SK-N-SH treated with all-trans-retinoic acid at 6 μM for 48 hours (cell line): Measurements from ENCODE around the gene GLRX.

ENCODE experiments used
- ATAC-seq: fragments of 200-7000 bp; cut with Tn5 transposase; 3 replicates; pipeline ENCODE4 v1.9.1; 2020; ENCODE audit warnings: mild to moderate bottlenecking, moderate library complexity
- ARNTL ChIP-seq: fragments of 450-650 bp; formaldehyde crosslinking; IDR thresholded peaks from 2 replicates; pipeline ENCODE4 v1.5.0; 2020; ENCODE audit warnings: low read depth, mild to moderate bottlenecking, moderate library complexity, borderline replicate concordance
- BACH2 ChIP-seq: fragments of 250-450 bp; sonication (Bioruptor Pico); IDR thresholded peaks from 2 replicates; pipeline ENCODE4 v1.9.0; 2021; ENCODE audit warnings: mild to moderate bottlenecking, borderline replicate concordance
- CSDC2 ChIP-seq: fragments of 250-450 bp; sonication (Bioruptor Pico); IDR thresholded peaks from 2 replicates; pipeline ENCODE4 v1.5.0; 2020; ENCODE audit warnings: mild to moderate bottlenecking, moderate library complexity
- CSRNP3 ChIP-seq: fragments of 250-450 bp; sonication (Bioruptor Pico); IDR thresholded peaks from 2 replicates; pipeline ENCODE4 v1.5.1; 2021; ENCODE audit warnings: mild to moderate bottlenecking, moderate library complexity
- ESRRG ChIP-seq: fragments of 250-450 bp; sonication (Bioruptor Pico); IDR thresholded peaks from 2 replicates; pipeline ENCODE4 v1.6.1; 2021; ENCODE audit warnings: mild to moderate bottlenecking
- GLIS3 ChIP-seq: fragments of 250-450 bp; sonication (Bioruptor Pico); IDR thresholded peaks from 2 replicates; pipeline ENCODE4 v1.5.0; 2020; ENCODE audit warnings: mild to moderate bottlenecking, moderate library complexity
- ISL1 ChIP-seq: fragments of 250-450 bp; sonication (Bioruptor Pico); IDR thresholded peaks from 2 replicates; pipeline ENCODE4 v2.1.2; 2022; ENCODE audit warnings: mild to moderate bottlenecking, moderate library complexity
- OSR1 ChIP-seq: fragments of 250-450 bp; sonication (Bioruptor Pico); IDR thresholded peaks from 2 replicates; pipeline ENCODE4 v1.8.0; 2022; ENCODE audit warnings: moderate library complexity, mild to moderate bottlenecking, inconsistent platforms
- POU6F1 ChIP-seq: fragments of 250-450 bp; sonication (Bioruptor Pico); IDR thresholded peaks from 2 replicates; pipeline ENCODE4 v1.8.0; 2021; ENCODE audit warnings: low read depth, mild to moderate bottlenecking, moderate library complexity, borderline replicate concordance
- PPARA ChIP-seq: fragments of 250-450 bp; sonication (Bioruptor Pico); IDR thresholded peaks from 2 replicates; pipeline ENCODE4 v1.5.0; 2020; ENCODE audit warnings: mild to moderate bottlenecking, borderline replicate concordance
- RARB ChIP-seq: fragments of 250-450 bp; sonication (Bioruptor Pico); IDR thresholded peaks from 2 replicates; pipeline ENCODE4 v1.8.0; 2021; ENCODE audit warnings: mild to moderate bottlenecking, moderate library complexity
- TOX ChIP-seq: fragments of 250-450 bp; sonication (Bioruptor Pico); IDR thresholded peaks from 2 replicates; pipeline ENCODE4 v1.8.0; 2021; ENCODE audit warnings: mild to moderate bottlenecking, moderate library complexity, borderline replicate concordance
- TSHZ2 ChIP-seq: fragments of 250-450 bp; sonication (Bioruptor Pico); IDR thresholded peaks from 2 replicates; pipeline ENCODE4 v1.5.0; 2020; ENCODE audit warnings: mild to moderate bottlenecking, moderate library complexity
- ZC3H10 ChIP-seq: fragments of 250-450 bp; sonication (Bioruptor Pico); IDR thresholded peaks from 2 replicates; pipeline ENCODE4 v1.5.1; 2021; ENCODE audit warnings: mild to moderate bottlenecking, moderate library complexity
- ZFP3 ChIP-seq: fragments of 250-450 bp; sonication (Bioruptor Pico); IDR thresholded peaks from 2 replicates; pipeline ENCODE4 v1.5.0; 2020; ENCODE audit warnings: mild to moderate bottlenecking, moderate library complexity
- ZFP30 ChIP-seq: fragments of 450-650 bp; formaldehyde crosslinking; IDR thresholded peaks from 2 replicates; pipeline ENCODE4 v1.5.0; 2022; ENCODE audit warnings: mild to moderate bottlenecking, moderate library complexity
- ZNF565 ChIP-seq: fragments of 450-650 bp; formaldehyde crosslinking; conservative IDR thresholded peaks from 2 replicates; pipeline ENCODE4 v1.5.0; 2020; ENCODE audit warnings: low read depth, mild to moderate bottlenecking, moderate library complexity
- ZNF70 ChIP-seq: fragments of 450-650 bp; formaldehyde crosslinking; IDR thresholded peaks from 2 replicates; pipeline ENCODE4 v1.5.0; 2020; ENCODE audit warnings: mild to moderate bottlenecking, moderate library complexity
- ZNF8 ChIP-seq: fragments of 450-650 bp; formaldehyde crosslinking; IDR thresholded peaks from 2 replicates; pipeline ENCODE4 v1.5.0; 2020; ENCODE audit warnings: mild to moderate bottlenecking, moderate library complexity
- TF ChIP-seq, protein P1 (sequence below): fragments of 250-450 bp; sonication (Bioruptor Pico); IDR thresholded peaks from 2 replicates; pipeline ENCODE4 v1.5.1; 2020; ENCODE audit warnings: low read depth, mild to moderate bottlenecking, moderate library complexity
- TF ChIP-seq, protein P2 (sequence below): fragments of 250-450 bp; sonication (Bioruptor Pico); IDR thresholded peaks from 2 replicates; pipeline ENCODE4 v1.8.0; 2020; ENCODE audit warnings: mild to moderate bottlenecking, moderate library complexity, borderline replicate concordance

Gene GLRX

DNA sequence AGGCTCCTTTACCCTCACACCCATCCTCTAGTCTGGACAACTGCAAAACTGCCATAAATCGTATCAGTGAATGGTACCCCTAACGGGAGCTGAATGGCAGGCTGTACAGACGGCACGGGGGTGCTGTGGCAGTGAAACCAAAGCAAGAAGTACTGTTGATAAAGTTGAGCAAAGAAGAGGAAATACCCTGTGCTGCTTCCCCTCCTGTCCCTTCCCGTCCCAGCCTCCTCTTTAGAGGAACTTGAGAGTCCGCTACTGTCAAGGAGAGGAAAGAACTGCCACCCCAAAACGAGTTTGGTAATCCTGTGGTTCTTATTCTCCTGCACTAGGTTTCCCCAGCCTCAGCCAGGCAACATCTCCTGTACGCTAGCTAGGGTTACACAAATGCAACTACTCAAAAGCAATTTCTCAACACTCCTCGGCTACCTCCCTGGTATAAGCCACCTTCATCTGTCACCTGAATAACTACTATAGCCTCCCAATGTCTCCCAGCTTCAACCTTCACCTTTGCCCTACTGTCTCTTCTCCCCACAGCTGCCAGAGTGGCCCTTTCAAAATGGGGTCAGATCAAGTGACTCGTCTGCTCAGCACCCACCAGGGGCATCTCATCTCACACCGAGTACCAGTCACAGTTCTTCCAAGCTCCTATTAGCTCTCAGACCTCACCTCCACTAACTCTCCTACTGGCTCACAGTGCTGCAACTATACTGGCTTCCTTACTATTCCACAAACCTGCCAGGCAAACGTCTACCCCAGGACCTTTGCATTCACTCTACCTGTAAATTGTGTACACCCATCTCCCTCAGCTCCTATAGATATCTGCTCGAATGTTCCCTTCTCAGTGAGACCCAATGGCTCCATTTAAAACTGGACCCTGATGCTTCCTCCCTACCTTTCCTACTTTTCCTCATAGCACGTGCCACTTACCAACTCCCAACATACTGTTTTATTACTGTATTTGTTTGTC, 4.1 kb downstream of the GLRX start:
- no peak for ATAC-seq
- TF ChIP-seq ZFP30 (CRISPR knock-in tag) (no peak), ZNF8 (CRISPR knock-in tag) (no peak), ISL1 (no peak), TOX (CRISPR knock-in tag) (no peak), RARB (CRISPR knock-in tag) (no peak), ZFP3 (CRISPR knock-in tag) (no peak), BACH2 (CRISPR knock-in tag) (no peak)

- no peak for ATAC-seq
- no peak for TF ChIP-seq ZNF8 (CRISPR knock-in tag)
- TF ChIP-seq, protein P1, sequence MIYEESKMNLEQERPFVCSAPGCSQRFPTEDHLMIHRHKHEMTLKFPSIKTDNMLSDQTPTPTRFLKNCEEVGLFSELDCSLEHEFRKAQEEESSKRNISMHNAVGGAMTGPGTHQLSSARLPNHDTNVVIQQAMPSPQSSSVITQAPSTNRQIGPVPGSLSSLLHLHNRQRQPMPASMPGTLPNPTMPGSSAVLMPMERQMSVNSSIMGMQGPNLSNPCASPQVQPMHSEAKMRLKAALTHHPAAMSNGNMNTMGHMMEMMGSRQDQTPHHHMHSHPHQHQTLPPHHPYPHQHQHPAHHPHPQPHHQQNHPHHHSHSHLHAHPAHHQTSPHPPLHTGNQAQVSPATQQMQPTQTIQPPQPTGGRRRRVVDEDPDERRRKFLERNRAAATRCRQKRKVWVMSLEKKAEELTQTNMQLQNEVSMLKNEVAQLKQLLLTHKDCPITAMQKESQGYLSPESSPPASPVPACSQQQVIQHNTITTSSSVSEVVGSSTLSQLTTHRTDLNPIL, result no peak
- no peak for TF ChIP-seq ESRRG (CRISPR knock-in tag)
- no peak for TF ChIP-seq CSDC2
- no peak for TF ChIP-seq ARNTL (CRISPR knock-in tag)
- TF ChIP-seq ZNF70 (CRISPR knock-in tag), result no peak
- TF ChIP-seq ZFP30 (CRISPR knock-in tag), result no peak
- TF ChIP-seq TOX (CRISPR knock-in tag), result no peak
- no peak for TF ChIP-seq CSRNP3
- TF ChIP-seq GLIS3, result no peak
- TF ChIP-seq ZNF565 (CRISPR knock-in tag), result no peak
- TF ChIP-seq ISL1, result no peak
- TF ChIP-seq ZFP3 (CRISPR knock-in tag), result no peak
- TF ChIP-seq OSR1, result no peak
- no peak for TF ChIP-seq ZC3H10
- TF ChIP-seq, protein P2, sequence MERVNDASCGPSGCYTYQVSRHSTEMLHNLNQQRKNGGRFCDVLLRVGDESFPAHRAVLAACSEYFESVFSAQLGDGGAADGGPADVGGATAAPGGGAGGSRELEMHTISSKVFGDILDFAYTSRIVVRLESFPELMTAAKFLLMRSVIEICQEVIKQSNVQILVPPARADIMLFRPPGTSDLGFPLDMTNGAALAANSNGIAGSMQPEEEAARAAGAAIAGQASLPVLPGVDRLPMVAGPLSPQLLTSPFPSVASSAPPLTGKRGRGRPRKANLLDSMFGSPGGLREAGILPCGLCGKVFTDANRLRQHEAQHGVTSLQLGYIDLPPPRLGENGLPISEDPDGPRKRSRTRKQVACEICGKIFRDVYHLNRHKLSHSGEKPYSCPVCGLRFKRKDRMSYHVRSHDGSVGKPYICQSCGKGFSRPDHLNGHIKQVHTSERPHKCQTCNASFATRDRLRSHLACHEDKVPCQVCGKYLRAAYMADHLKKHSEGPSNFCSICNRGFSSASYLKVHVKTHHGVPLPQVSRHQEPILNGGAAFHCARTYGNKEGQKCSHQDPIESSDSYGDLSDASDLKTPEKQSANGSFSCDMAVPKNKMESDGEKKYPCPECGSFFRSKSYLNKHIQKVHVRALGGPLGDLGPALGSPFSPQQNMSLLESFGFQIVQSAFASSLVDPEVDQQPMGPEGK, result no peak
- no peak for TF ChIP-seq POU6F1 (CRISPR knock-in tag)
- no peak for TF ChIP-seq PPARA (CRISPR knock-in tag)
- no peak for TF ChIP-seq TSHZ2
- no peak for TF ChIP-seq RARB (CRISPR knock-in tag)
These were observed 5.1 kb downstream of the GLRX start for GRCh38 chr5:95817430-95817829.

DNA sequence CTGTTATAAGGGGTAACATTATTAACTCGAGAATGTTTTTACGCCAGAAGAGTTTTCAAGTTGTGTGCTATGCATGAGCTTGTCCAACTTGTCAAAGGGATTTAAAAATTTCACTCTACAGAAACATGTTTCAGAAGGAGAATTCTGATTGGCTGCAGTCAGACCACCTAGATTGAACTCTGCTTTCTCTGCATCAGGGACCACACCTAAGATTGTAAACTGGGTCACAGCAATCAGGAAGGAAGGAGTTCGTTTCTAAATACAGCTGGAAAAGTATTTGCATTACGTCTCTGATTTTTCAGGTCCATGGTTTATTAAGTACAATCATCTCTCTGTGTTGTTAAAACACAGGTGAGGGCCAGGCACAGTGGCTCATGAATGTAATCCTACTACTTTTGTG, 5.8 kb downstream of the GLRX start:
- TF ChIP-seq GLIS3, result no peak
- TF ChIP-seq ZFP30 (CRISPR knock-in tag), result no peak
- ATAC-seq, result no peak
